Prostate gland (tissue), 2 donors: ENCODE measurements around the gene MTMR10. TPM values are rescaled to one million over a fixed set of nuclear protein-coding genes. Genes with fewer than 3 reads are reported as not detected.

Experiments used
- DNase-seq: peaks from one replicate; pipeline ENCODE4 v3.0.0-alpha.2; 2019; ENCODE audit warnings: low spot score
- H3K27ac ChIP-seq, 2 donors: fragments of 200-600 bp; sonication (generic); 2 replicates each; pipeline ENCODE4 v1.5.1; 2017 to 2019
- H3K27me3 ChIP-seq: fragments of 200-600 bp; sonication (generic); replicated peaks from 2 replicates; pipeline ENCODE4 v1.5.1; 2019; ENCODE audit not compliant: insufficient read depth
- H3K36me3 ChIP-seq, 2 donors: fragments of 200-600 bp; sonication (generic); 1 replicate in 1 of 2; 2 replicates in 1 of 2; pipeline versions ENCODE4 v1.5.1 to v1.8.1; 2017 to 2019
- H3K4me1 ChIP-seq: fragments of 200-600 bp; sonication (generic); replicated peaks from 2 replicates; pipeline ENCODE4 v1.5.1; 2019
- H3K4me3 ChIP-seq, 2 donors: fragments of 200-600 bp; sonication (generic); 2 replicates each; pipeline ENCODE4 v1.5.1; 2017 to 2019
- H3K9me3 ChIP-seq: fragments of 200-600 bp; sonication (generic); 2 replicates; pipeline ENCODE4 v1.5.1; 2017
- POLR2A ChIP-seq: fragments of 450-650 bp; IDR thresholded peaks from one replicate; pipeline ENCODE4 v1.6.1; 2016; ENCODE audit warnings: antibody characterized with exemption, mild to moderate bottlenecking
- POLR2AphosphoS5 ChIP-seq: sonication (generic); formaldehyde crosslinking; IDR thresholded peaks from one replicate; pipeline ENCODE4 v1.6.1; 2017; ENCODE audit warnings: antibody characterized with exemption
- WGBS: methylation state at CpG from one replicate; pipeline ENCODE4 v1.1.5; 2018; 5-methylcytosine and 5-hydroxymethylcytosine counted together
- intact Hi-C: fragments of 100-400 bp; cut with DNase I; formaldehyde crosslinking; loops from one replicate; pipeline ENCODE4 v1.14.2; 2022
- total RNA-seq, 2 donors: library from RNA; depleted of rRNA; stranded (reverse); fragments of >200 nt; gene quantifications; one replicate each; pipeline ENCODE4 v1.1.0, GENCODE V29; 2016
- TF ChIP-seq, protein P1 (sequence below), 4 experiments: fragments of 200-600 bp in 2 of 4; fragments of 450-650 bp in 2 of 4; sonication (generic) in 2 of 4; IDR thresholded peaks; 1 replicate in 3 of 4; 2 replicates in 1 of 4; pipeline ENCODE4 v1.5.1; 2016 to 2019; ENCODE audit warnings: antibody characterized with exemption in 4 of 4, mild to moderate bottlenecking in 2 of 4, moderate library complexity in 2 of 4

Gene MTMR10
- total RNA-seq, 2 donors from 2014 or later, result 32.5 to 35.2 TPM

DNA sequence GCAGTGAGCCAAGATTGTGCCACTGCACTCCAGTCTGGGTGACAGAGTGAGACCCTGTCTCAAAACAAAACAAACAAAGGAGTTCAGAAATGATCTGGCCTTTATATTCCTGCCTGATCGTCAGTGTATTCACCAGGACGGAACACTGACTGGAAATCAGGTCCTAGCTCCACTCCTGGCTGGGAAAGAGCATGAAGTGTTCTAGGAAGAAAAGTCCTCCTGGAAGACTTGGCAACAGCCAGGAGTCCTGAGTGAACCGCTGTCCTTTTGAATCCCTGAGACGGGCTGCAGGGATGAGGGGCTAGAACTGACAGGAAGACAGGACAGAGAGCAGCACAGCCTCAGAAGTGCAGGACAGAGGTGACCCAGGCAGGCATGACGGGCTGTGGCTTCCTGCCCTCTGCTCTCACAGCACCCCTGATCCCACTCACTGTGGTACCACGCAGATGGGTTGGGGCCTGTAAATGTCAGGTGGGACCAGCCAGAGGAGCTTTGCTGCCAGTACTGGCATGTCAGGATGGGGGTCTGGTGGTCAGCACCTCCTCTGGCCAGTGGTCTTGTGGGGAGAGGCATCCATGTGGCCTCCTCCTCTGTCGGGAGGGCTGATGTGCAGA is 64.2 kb downstream of the MTMR10 start:
- Histone ChIP-seq H3K4me1 (no peaks in the 10 kb centered on the region), H3K27me3 (no peaks in the 10 kb centered on the region), H3K27ac (no peak overlapping the region), H3K36me3 (peaks cover 9 to 10% of the 10 kb centered on the region in 2 donors), H3K4me3 (no peak overlapping the region), H3K9me3 (no peaks in the 10 kb centered on the region)
- intact Hi-C loops, result loop anchor here (10.0 kb wide), 1 partner anchor 58 kb away; no protein-coding TSS in a partner anchor
- WGBS, result 74% methylated on average over 6 of the region's 7 CpGs
- TF ChIP-seq, protein P1, sequence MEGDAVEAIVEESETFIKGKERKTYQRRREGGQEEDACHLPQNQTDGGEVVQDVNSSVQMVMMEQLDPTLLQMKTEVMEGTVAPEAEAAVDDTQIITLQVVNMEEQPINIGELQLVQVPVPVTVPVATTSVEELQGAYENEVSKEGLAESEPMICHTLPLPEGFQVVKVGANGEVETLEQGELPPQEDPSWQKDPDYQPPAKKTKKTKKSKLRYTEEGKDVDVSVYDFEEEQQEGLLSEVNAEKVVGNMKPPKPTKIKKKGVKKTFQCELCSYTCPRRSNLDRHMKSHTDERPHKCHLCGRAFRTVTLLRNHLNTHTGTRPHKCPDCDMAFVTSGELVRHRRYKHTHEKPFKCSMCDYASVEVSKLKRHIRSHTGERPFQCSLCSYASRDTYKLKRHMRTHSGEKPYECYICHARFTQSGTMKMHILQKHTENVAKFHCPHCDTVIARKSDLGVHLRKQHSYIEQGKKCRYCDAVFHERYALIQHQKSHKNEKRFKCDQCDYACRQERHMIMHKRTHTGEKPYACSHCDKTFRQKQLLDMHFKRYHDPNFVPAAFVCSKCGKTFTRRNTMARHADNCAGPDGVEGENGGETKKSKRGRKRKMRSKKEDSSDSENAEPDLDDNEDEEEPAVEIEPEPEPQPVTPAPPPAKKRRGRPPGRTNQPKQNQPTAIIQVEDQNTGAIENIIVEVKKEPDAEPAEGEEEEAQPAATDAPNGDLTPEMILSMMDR (IDR thresholded peaks at IDR 0.05), result no peak
- no peak for TF ChIP-seq POLR2A
- no peak for TF ChIP-seq POLR2AphosphoS5
- no peak for DNase-seq

DNA sequence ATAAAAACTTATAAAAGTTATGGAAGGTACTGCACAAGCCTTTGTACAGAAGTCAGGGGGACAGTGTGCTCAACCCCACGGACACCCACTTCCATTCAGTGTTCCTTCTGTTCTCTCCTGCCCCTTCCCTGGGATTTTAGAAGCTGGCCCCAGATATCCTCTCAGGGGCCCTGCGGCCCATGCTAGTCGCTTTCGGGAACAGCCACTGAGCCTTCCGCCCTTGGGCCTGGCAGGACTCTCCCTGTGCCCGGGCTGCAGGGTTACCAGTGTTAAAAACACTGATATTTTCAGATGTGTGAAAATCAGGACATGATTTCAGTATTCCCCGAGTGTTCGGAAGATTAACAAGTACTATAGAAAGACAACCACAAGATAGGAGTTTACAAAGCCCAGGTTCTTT is 65.3 kb downstream of the MTMR10 start:
- no peak for DNase-seq
- TF ChIP-seq POLR2AphosphoS5 (no peak), POLR2A (no peak)
- TF ChIP-seq, protein P1 (IDR thresholded peaks at IDR 0.05), result no peak

DNA sequence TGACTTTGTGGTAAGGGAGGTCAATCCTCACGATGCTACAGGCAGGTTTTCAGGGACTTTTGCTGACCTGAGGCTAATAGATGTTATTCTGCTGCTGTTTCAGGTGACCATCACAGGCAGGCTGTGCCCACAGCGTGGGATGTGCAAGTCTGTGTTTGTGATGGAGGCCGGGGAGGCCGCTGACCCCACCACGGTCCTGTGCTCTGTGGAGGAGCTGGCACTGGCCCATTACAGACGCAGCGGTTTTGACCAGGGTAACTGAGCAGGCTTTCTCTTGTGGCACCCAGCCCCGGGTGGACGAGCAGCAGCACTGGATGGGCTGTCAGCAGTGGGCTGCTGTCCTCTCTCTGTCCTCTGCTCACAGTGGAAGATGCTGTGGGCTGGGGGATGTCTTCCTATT is 65.7 kb downstream of the MTMR10 start:
- WGBS, result 83% methylated on average over 9 of the region's 9 CpGs
- Histone ChIP-seq H3K27ac (no peak overlapping the region), H3K4me1 (no peaks in the 10 kb centered on the region), H3K4me3 (no peak overlapping the region), H3K36me3 (peaks cover 9 to 10% of the 10 kb centered on the region in 2 donors), H3K27me3 (no peaks in the 10 kb centered on the region), H3K9me3 (no peaks in the 10 kb centered on the region)
- DNase-seq, result no peak
- intact Hi-C loops, result loop anchor here (10.0 kb wide), 1 partner anchor 59 kb away; no protein-coding TSS in a partner anchor
- no peak for TF ChIP-seq POLR2AphosphoS5
- TF ChIP-seq, protein P1 (IDR thresholded peaks at IDR 0.05), result no peak
- TF ChIP-seq POLR2A, result no peak

More for the DNA sequence above, 65.3 kb downstream of the MTMR10 start:
- intact Hi-C loops, result loop anchor here (10.0 kb wide), 1 partner anchor 59 kb away; no protein-coding TSS in a partner anchor
- WGBS, result 94% methylated on average over 8 of the region's 8 CpGs
- Histone ChIP-seq H3K27me3 (no peaks in the 10 kb centered on the region), H3K9me3 (no peaks in the 10 kb centered on the region), H3K27ac (no peak overlapping the region), H3K36me3 (peaks cover 9 to 10% of the 10 kb centered on the region in 2 donors), H3K4me1 (no peaks in the 10 kb centered on the region), H3K4me3 (no peak overlapping the region)

DNA sequence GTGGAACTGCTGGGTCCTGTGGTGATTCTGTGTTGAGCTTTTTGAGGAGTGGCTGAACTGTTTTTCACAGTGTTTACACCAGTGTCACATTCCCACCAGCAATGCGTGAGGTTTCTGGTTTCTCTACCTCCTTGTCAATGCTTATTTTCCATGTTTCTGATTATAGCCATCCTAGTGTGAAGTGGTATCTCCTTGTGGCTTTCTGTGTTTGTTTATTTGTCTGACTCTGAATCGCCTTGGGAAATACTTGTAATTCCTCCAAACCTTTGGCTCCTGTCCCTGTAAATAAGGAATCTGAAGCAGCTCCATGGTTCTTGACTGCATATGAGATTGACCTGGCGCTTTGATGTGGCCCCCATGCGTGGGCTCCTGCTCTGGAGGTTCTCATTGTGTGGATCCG is 67.1 kb downstream of the MTMR10 start:
- no peak for DNase-seq
- intact Hi-C loops, result loop anchor here (10.0 kb wide), 1 partner anchor 60 kb away; no protein-coding TSS in a partner anchor
- Histone ChIP-seq H3K4me1 (no peaks in the 10 kb centered on the region), H3K9me3 (no peaks in the 10 kb centered on the region), H3K27ac (no peak overlapping the region), H3K27me3 (no peaks in the 10 kb centered on the region), H3K36me3 (peaks cover 9 to 10% of the 10 kb centered on the region in 2 donors), H3K4me3 (no peak overlapping the region)
- 82% methylated on average over 5 of the region's 5 CpGs for WGBS
- TF ChIP-seq POLR2A, result no peak
- no peak for TF ChIP-seq POLR2AphosphoS5
- TF ChIP-seq, protein P1 (IDR thresholded peaks at IDR 0.05), result no peak

DNA sequence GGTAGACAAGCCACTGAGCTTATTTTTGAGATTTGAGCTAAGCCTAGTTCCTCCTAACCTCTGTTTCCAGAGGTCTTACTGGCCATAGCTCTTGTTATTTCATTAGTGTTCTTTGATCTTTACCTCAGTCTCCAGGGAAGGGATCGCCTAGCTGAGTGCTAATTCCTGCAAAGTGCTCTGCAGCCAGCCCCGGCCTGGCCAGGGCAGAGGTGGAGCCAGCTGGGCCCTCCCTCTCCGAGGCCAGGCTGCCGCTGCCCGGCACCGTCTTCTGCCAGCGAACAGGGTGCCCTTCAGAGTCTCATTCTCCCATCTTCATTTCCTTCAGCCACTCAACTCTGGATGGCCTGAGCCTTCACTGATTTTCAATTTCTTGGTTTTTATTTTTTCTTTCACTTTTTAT is 68.0 kb downstream of the MTMR10 start:
- Histone ChIP-seq H3K4me3 (no peak overlapping the region), H3K27ac (peak overlapping the region in 1 of 2 donors; percentile 13), H3K27me3 (no peaks in the 10 kb centered on the region), H3K4me1 (no peaks in the 10 kb centered on the region), H3K9me3 (no peaks in the 10 kb centered on the region), H3K36me3 (peaks cover 9 to 10% of the 10 kb centered on the region in 2 donors)
- intact Hi-C loops, result loop anchor here (10.0 kb wide), 1 partner anchor 61 kb away; no protein-coding TSS in a partner anchor
- TF ChIP-seq, protein P1 (IDR thresholded peaks at IDR 0.05), result no peak
- TF ChIP-seq POLR2A (no peak), POLR2AphosphoS5 (no peak)
- no peak for DNase-seq
- WGBS, result 65% methylated on average over 7 of the region's 7 CpGs
